ENCODE measurements around the gene L2HGDH.

The L2HGDH gene

DNA sequence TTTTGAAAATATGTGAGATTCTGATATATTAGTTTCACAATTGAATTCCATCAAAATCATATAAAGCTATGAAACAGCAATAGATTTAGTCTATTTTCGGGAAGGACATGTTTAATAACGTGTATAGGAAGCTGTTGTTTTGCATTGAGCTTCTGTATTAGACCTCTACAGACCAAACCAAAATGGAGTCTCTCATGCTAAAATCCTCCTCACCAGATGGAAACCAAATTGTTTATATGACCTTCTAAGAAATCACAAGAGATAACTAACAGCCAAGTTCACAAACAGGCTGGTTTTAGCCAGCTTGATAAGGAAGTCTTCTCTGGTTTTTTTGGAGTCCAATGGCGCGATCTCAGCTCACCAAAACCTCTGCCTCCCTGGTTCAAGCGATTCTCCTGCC is 23.9 kb downstream of the L2HGDH start:
- no peaks in the 10 kb centered on the region for H3K27me3 ChIP-seq (ENCODE audit: insufficient read depth, poor library complexity, severe bottlenecking)
- H3K27ac ChIP-seq (replicated peaks): no peak overlapping the region
- no peak for DNase-seq (ENCODE audit: low read depth in 1 of 2, low spot score in 1 of 2)
- TF ChIP-seq, protein P1, sequence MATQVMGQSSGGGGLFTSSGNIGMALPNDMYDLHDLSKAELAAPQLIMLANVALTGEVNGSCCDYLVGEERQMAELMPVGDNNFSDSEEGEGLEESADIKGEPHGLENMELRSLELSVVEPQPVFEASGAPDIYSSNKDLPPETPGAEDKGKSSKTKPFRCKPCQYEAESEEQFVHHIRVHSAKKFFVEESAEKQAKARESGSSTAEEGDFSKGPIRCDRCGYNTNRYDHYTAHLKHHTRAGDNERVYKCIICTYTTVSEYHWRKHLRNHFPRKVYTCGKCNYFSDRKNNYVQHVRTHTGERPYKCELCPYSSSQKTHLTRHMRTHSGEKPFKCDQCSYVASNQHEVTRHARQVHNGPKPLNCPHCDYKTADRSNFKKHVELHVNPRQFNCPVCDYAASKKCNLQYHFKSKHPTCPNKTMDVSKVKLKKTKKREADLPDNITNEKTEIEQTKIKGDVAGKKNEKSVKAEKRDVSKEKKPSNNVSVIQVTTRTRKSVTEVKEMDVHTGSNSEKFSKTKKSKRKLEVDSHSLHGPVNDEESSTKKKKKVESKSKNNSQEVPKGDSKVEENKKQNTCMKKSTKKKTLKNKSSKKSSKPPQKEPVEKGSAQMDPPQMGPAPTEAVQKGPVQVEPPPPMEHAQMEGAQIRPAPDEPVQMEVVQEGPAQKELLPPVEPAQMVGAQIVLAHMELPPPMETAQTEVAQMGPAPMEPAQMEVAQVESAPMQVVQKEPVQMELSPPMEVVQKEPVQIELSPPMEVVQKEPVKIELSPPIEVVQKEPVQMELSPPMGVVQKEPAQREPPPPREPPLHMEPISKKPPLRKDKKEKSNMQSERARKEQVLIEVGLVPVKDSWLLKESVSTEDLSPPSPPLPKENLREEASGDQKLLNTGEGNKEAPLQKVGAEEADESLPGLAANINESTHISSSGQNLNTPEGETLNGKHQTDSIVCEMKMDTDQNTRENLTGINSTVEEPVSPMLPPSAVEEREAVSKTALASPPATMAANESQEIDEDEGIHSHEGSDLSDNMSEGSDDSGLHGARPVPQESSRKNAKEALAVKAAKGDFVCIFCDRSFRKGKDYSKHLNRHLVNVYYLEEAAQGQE (IDR thresholded peaks at IDR 0.05; ENCODE audit: insufficient replicate concordance, low read depth): no peak
- TF ChIP-seq, protein P2, sequence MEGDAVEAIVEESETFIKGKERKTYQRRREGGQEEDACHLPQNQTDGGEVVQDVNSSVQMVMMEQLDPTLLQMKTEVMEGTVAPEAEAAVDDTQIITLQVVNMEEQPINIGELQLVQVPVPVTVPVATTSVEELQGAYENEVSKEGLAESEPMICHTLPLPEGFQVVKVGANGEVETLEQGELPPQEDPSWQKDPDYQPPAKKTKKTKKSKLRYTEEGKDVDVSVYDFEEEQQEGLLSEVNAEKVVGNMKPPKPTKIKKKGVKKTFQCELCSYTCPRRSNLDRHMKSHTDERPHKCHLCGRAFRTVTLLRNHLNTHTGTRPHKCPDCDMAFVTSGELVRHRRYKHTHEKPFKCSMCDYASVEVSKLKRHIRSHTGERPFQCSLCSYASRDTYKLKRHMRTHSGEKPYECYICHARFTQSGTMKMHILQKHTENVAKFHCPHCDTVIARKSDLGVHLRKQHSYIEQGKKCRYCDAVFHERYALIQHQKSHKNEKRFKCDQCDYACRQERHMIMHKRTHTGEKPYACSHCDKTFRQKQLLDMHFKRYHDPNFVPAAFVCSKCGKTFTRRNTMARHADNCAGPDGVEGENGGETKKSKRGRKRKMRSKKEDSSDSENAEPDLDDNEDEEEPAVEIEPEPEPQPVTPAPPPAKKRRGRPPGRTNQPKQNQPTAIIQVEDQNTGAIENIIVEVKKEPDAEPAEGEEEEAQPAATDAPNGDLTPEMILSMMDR (IDR thresholded peaks at IDR 0.05; ENCODE audit: insufficient read depth, low read length): no peak
- no peak for TF ChIP-seq SPI1 (IDR thresholded peaks at IDR 0.05; ENCODE audit: borderline replicate concordance, low read depth)
- TF ChIP-seq POLR2AphosphoS5 (IDR thresholded peaks at IDR 0.05; ENCODE audit: low read depth): no peak
- TF ChIP-seq GABPA (IDR thresholded peaks at IDR 0.05; ENCODE audit: low read depth): no peak
- H3K4me3 ChIP-seq (replicated peaks; ENCODE audit: insufficient read depth, low read length): no peak overlapping the region

DNA sequence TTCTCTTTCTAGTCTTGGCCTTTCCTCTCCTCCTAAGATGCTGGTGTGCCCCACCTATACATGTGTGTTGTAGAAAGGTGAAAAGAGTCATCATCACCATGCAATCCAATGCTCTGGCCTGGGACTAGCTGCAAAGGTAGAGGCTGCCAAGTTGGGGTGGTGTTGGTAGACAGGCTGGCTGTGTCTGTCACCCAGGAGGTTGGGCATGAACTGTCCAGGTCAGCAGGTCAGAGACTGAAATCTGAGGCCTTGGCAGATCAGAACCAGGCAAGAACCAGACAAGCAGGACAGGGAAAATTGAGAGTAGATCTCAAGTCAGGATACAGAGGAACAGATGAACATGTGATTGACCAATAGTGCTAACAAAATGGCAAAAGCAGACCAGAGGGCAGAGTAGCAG is 26.2 kb downstream of the L2HGDH start:
- DNase-seq (ENCODE audit: low read depth in 1 of 2, low spot score in 1 of 2): no peak
- TF ChIP-seq, protein P2 (IDR thresholded peaks at IDR 0.05; ENCODE audit: insufficient read depth, low read length): no peak
- no peak for TF ChIP-seq SPI1 (IDR thresholded peaks at IDR 0.05; ENCODE audit: borderline replicate concordance, low read depth)
- Histone ChIP-seq H3K27ac (replicated peaks) (no peak overlapping the region), H3K4me3 (replicated peaks; ENCODE audit: insufficient read depth, low read length) (no peak overlapping the region), H3K27me3 (ENCODE audit: insufficient read depth, poor library complexity, severe bottlenecking) (no peaks in the 10 kb centered on the region)

DNA sequence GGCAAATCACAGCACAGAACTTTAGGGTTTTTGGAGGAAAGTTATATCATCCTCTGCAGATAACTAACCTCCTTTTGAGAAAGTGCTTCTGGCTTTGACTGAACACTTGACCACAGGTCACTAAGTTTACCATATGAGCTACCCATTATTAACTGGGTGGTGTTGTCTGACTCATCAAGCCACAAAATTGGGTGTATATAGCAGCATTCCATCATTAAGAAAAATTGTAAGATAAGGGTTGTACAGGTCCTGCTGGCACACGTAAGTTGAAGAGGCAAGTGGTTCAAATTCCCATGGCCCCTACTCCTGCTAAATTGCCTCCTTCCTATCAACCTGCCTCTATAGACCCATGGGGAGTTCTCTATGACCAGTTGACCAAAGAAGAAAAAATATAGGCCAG is 39.5 kb downstream of the L2HGDH start:
- H3K27ac ChIP-seq (replicated peaks): no peak overlapping the region
- no peaks in the 10 kb centered on the region for H3K27me3 ChIP-seq (ENCODE audit: insufficient read depth, poor library complexity, severe bottlenecking)
- TF ChIP-seq SPI1 (IDR thresholded peaks at IDR 0.05; ENCODE audit: borderline replicate concordance, low read depth) (no peak), POLR2AphosphoS5 (IDR thresholded peaks at IDR 0.05; ENCODE audit: low read depth) (no peak)
- TF ChIP-seq, protein P1 (IDR thresholded peaks at IDR 0.05; ENCODE audit: insufficient replicate concordance, low read depth): no peak
- TF ChIP-seq, protein P2 (IDR thresholded peaks at IDR 0.05; ENCODE audit: insufficient read depth, low read length): no peak
- DNase-seq (ENCODE audit: low read depth in 1 of 2, low spot score in 1 of 2): no peak
- H3K4me3 ChIP-seq (replicated peaks; ENCODE audit: insufficient read depth, low read length): no peak overlapping the region

DNA sequence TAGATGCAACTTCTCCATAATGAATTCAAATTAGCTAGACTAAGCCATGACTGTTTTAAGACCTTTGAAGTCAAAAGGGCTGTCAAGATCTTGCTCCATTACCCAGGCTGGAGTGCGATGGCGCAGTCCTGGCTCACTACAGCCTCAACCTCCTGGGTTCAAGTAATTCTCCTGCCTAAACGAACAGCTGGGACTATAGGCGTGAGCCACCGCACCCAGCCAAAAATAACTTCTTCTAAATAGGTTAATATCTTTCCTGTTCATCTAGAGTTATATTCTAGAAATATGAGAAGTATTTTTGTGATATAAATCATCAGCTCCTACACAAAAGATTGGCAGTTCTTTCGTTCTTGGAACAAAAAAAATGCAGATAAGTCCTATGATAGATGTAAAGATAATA is 41.1 kb downstream of the L2HGDH start:
- Histone ChIP-seq H3K4me3 (replicated peaks; ENCODE audit: insufficient read depth, low read length) (no peak overlapping the region), H3K27me3 (ENCODE audit: insufficient read depth, poor library complexity, severe bottlenecking) (no peaks in the 10 kb centered on the region), H3K27ac (replicated peaks) (no peak overlapping the region)
- TF ChIP-seq, protein P2 (IDR thresholded peaks at IDR 0.05; ENCODE audit: insufficient read depth, low read length): no peak
- TF ChIP-seq POLR2AphosphoS5 (IDR thresholded peaks at IDR 0.05; ENCODE audit: low read depth): no peak
- TF ChIP-seq, protein P1 (IDR thresholded peaks at IDR 0.05; ENCODE audit: insufficient replicate concordance, low read depth): no peak
- no peak for TF ChIP-seq SPI1 (IDR thresholded peaks at IDR 0.05; ENCODE audit: borderline replicate concordance, low read depth)
- no peak for TF ChIP-seq GABPA (IDR thresholded peaks at IDR 0.05; ENCODE audit: low read depth)
- no peak for DNase-seq (ENCODE audit: low read depth in 1 of 2, low spot score in 1 of 2)
